DMS53 (cell line): ENCODE results near the gene GLI2.

Experiments
- DNase-seq: peaks from one replicate; lab custom pipeline; 2025; lab: John Stamatoyannopoulos, UW

GLI2 gene

DNA sequence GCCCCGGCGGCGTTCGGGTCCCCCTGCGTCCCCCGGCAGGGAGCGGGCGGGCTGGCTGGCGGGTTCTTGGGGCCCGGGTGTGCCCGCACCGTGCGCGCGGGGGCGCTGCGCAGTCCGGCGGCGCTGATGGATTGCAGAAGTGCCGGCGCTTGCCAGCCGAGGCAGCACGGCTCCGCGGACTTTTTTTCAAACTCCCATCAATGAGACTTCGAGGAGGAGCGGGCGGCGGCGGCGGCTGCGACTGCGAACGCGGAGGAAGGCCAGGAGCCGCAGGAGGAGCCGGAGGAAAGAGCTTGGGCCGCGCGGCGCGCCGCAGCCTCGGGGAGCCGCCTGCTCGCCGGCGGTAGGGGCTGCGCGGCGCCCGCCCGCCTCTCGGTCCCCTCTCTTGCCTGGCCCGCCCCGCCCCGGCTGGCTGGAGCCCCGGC is at the start of gene GLI2:
GLI2 (plus strand) TSS at position 123 of the 425 bp plus-strand sequence. CDS start 61,453 bp downstream, outside the sequence.
- DNase-seq = peak; percentile 89

DNA sequence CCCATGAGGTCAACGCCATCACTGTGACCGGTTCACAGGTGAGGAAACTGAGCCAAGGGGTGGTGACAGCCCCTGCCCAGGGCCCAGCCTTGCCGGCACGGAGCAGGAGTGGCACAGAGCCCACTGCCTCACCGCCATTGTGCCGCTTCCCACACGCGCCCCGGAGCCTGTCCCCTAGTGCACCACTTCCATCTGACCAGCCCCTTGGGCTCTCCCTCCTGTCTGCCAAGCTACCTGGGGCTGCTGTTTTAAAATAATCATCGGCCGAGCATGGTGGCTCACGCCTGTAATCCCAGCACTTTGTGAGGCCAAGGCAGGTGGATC is 49.7 kb upstream of the GLI2 start:
- no peak for DNase-seq

DNA sequence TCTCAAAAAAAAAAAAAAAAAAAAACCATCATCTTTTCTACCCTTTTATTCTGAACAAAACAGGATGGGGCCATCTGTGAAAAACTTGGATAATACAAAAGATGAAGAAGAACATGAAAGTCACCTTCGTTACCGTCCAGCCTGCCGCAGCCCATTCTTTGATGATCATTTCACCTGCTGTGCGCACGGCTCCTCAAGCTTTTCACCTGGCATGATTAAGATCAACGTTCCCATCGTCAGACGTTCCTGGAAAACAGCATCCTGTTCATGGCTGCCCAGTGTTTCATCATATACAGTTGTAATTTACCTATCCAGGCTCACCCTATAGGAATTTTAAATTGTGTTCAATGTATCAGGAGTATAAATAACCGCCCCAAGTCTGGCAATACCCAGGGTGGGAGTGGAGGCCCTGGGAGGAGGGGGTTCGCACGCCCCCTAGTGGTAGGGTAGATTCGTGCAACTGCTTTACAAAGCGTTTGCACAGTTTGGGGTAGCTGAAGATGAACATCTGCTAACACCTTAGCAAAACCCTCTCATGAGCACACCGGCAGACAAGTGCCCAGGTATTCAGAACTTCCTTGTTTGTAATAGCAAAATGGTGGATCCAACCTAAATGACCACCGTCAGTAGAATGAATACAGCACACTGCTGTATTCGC is 49.0 kb upstream of the GLI2 start:
- DNase-seq = peak; percentile 30

DNA sequence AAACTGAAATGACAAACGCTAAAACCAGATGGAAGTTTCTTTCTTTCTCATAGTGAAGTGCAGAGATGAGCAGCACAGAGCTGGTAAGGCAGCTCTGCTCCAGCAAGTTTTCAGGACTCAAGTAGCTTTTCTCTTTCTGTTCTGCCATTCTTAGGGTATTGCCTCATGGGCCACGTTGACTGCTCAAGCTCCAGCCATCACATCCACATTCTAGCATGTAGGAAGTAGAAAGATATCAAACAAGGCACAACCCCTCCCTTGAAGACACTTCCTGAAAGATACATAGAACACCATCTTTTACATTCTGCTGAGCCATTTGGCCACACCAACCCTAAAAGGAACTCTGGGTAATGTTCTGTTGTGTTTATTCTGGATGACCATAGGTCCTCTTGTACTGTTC is 48.5 kb upstream of the GLI2 start:
- no peak for DNase-seq

DNA sequence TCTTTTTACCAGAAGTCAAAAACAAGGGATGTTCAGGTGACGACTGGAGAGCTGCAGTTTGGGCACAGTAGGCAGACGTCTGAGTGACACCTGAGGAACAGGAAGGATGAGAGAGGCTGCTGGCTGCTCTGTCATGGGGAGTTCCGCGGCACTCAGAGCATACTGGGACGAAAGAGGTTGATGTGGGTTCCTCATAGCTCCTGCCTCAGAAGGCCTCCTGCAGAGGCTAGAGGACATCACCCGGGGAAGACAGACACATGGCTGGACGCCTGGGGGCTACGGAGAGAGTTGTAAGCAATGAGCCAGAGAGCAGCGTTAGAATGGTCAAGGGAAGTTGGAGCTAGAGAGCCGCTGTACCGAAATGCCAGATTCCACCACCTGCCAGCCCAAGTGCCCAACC is 45.1 kb upstream of the GLI2 start:
- DNase-seq = no peak

DNA sequence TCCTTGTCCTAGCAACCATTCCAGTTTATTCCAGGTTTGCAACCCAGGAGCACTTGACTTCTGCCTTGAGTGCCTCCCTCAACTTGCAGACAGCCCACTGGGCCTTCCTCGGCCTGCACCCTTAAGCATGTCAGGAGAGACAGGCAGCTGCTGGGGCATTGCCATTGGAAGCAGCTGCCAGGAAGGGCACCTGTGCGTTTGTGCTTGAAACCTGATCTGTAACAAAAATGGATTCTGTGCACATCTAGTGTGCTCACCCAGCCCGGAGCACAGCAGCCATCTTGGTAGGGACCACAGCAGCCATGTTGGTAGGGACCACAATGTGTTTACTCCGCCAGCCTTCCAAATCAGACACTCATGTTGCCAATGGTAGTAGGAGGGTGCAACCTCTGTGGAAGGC is 44.3 kb upstream of the GLI2 start:
- peak; percentile 46 for DNase-seq

DNA sequence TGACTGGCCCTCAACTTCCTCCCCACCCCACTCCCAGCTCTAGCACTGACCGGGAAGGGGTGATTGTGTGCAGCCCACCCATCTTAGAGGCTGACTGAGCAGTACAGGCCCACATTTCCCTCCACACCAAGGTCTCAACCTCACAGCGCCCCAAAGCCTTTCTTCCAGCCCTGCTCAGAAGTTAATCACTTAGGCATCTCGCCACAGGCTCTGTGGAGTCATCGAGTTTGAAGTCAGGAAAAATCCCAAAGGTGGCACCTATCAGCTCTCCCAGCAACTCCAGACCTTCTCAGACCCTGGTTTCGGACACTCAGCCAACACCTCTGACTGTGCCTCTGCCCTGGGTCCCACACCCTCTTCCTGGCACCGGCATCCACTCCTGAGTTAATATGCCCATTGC is 43.0 kb upstream of the GLI2 start:
- no peak for DNase-seq

DNA sequence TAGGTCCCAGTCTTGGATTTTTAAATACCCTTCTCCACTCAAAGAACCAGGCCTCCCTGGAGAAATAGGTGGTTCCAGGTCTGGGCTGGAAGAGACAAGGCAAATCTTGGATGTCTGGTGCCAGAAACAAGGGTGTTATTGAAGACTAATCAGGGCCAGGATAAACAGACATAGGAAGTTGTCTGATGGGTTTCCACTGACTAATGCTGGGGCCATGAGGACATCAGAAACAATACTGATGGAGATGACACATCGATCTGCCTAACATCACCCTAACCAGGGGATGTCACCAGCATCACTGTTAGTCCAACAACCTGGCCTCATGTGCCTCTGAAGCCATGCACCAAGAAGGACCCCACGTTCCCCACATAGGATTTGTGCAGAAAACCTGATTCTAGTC is 42.5 kb upstream of the GLI2 start:
- DNase-seq = no peak

DNA sequence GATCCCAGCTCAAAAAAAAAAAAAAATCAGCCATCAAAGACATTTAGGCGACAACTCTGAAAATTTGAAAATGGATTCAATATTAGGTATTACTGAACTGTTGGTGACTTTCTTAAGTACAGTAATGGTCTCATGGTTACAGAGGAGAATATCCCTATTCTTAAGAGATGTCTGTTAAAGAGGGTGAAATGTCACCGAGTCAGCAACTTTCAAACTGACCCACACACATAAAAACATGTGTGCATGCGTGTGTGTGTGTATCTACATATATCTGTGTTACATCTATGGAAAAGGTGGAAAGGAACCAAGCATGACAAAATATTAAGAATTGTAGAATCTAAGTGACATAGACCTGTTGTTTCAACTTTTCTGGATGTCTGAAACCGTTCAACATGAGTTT is 41.6 kb upstream of the GLI2 start:
- DNase-seq = no peak

DNA sequence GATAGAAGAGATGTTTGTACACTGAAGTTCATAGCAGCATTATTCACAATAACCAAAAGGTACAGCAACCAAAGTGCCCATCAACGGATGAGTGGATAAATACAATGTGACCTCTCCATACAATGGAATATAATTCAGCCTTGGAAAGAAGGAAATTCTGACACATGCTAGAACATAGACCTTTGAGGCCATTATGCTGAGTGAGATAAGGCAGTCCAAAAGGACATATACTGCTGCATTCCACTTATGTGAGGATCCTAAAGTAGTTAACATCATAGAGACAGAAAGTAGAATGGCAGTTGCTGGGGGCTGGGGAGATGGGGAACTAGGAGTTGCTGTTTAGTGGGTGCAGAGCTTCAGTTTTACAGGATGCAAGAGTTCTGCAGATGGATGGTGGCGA is 38.2 kb upstream of the GLI2 start:
- no peak for DNase-seq

DNA sequence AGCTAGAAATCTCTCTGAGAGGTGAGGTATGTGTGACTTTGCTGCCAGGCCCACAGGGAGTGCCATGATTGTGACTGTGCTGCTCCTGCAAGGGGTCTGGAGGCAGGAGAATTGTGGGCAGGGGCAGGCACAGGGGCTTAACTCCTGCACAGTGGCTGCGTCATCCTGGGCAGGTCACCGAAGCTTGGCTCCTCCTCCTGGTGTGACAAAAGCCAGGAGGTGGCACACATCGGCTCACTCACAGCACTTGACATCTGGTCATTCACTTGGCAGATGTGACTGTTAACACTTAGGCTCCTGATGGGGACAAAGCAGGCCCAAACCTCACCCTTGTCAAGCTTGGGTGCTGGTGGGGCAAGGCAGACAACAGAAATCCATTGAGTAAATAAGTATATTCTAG is 36.4 kb upstream of the GLI2 start:
- DNase-seq = peak; percentile 37

DNA sequence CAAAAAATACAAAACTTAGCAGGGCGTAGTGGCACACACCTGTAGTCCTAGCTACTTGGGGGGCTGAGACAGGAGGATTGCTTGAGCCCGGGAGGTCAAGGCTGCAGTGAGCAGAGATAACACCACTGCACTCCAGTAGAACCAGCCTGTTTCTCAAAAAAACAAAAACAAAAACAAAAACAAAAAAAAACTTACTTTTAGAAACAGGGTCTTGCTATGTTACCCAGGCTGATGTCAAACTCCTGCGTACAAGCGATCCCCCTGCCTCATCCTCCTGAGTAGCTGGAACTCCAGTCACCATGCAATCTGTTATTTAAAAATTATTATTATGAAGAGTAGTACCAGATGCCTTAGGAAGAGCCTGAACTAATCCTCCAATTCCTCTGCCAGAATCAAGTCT is 35.0 kb upstream of the GLI2 start:
- no peak for DNase-seq

DNA sequence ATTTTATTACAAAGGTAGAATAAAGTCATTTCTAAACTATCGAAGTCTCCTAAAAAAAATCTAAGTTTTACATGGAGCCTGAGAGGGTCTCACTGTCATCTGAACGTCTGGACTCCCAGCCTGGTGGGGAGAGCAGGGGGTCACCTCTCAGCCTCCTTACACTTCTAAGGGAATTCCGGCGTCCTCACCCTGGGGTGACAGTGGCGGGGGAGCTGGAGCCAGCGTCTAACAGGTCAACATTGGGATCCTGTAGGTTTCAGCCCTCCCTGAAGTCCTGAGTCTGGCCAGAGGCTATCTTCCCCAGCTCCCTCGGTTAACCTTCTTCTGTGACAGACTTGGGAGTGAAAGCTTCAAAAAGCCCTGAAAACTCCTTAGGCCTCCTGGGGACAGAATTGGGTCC is 34.6 kb upstream of the GLI2 start:
- DNase-seq = no peak

DNA sequence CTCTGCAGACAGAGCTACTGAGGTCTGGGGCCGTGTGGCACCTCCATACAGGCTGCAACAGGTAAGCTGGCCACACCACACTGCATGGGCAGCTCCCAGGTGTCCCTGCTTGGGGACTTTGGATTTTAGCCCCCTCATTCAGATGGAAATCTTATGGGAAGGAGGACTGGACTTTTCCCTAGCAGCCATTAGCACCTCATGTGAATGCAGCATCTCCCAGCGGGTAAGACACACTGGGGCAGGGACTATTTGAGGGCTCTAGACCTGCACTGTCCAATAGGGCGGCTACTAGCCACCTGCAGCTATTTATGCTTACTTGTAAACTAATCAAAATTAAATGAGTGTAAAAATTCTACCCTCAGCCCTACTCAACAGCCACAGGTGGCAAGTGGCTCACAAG is 34.2 kb upstream of the GLI2 start:
- no peak for DNase-seq

DNA sequence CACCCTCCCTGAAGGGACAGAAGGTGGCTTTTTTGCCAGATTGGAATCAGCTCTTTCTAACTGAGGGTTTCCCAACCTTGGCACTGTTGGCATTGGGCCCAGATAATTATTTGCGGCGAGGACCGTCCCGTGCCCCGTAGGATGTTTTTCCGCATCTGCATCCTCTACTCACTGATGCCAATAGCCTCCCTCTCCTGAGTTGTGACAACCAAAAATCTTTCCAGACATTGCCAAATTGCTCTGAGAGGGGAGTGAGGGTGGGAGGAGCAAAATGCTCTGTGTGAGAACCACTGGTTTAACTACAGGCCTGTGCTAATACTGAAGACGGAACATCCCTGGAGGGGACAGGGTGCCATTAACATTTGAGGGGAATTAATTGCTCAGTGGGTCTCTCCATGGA is 33.6 kb upstream of the GLI2 start:
- DNase-seq = no peak

DNA sequence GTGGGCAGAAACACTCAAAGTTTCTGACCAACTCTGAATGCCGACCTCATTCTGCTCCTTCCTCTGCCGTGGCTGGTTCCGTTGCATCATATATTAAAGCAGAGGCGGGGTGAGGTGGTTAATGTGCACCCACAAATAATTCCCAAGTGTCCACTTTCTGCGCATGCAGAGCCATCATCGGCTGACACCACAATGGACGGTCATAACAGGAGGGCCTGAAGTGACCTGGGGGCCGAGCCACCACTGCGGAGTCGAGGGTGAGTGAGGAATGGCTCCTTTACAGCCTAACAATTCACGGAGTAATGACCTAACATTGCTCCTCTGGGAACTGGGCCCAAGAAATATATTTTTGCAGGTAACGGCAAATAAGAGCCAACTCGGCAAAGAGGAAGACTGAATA is 32.9 kb upstream of the GLI2 start:
- no peak for DNase-seq

DNA sequence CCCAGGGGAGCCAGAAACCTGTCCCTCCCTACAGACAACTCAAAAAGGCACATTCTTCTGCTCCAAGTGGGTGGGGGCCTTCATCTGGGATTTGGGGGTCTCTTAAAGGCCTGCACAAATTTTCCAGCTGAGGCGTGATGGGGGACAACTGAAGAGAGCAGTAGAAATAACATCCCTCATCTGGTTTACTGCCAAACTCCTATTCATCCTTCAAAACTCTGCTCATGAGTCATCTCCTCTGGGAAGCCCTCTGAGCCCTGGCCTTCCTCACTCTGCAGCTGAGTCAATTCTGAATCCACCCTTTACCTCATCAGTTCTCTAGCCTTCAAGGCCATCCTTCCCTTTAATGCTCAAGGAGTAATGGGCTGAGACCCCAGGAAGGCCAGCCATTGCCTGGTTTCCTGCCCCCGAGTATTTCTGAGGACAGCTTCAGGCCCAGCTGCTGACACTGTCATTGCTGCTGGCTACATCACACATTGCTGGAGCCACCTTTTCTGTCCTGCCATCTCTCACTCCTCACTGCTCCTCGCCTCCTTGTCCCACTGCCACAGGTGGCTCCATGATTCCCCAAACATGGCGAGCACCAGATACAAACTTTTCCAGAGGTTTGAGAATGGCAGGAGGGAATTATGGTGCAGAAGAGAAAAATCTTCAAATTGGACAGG is 32.2 kb upstream of the GLI2 start:
- no peak for DNase-seq

DNA sequence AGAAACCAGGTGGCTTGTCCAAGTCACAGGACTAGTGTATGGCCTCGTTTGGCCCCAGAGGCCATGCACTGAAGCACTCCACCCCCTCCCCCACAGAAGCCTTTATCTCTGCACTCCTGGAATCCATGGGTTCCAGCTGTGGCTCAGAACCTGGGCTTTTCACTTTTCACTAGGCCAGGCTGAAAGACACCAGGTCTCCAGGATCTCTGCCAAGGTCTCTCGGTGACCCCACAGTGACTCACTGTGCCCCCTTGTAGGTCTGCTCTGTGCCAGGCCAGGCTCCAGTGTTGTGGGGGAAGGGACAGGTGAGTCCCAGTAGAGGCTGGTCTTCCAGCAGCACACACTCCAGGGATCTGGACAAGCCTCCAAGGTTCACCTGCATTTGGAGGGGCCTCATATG is 31.0 kb upstream of the GLI2 start:
- DNase-seq = no peak

DNA sequence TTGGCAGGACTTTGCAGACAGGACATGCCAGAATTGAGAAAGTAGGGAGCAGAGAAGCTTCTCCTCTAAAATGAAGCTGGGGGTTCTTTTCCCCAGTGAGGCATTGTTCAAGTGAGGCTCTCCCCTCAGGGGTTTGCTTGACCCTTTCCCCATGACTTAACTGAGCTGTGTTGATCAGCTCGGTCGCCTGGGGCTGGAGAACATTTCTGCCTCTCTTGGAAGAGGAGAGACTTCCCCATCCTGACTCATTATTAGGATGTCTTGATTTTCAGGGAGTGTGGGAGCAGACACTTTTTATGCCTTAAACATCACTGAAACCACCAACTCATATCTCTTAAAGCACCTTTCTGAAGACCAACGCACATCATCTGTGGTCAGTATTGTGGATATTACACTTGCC is 27.9 kb upstream of the GLI2 start:
- DNase-seq = no peak

DNA sequence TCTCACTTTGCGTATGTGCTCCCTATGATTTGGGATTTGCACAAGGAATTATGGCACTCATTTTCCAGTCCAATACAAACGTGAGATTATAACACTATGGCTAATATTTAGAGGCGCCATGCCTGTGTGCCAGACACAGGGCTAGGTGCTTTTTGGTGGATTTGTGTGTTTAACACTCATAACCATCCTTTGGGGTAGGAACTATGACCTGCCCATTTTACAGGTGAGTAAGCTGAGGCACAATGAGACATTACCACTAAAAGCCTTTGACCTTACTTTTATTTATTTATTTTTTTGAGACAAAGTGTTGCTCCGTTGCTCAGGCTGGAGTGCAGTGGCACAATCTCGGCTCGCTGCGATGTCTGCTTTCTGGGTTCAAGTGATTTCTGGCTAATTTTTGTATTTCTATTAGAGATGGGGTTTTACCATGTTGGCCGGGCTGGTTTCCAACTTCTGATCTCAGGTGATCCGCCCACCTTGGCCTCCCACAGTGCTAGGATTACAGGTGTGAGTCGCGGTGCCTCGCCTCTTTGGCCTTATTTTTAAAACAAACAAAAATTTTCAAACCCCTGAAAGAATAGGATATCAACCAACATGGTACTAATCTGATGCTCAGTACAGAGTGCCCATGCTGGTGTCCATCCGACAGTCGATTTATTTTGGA is 26.6 kb upstream of the GLI2 start:
- no peak for DNase-seq

DNA sequence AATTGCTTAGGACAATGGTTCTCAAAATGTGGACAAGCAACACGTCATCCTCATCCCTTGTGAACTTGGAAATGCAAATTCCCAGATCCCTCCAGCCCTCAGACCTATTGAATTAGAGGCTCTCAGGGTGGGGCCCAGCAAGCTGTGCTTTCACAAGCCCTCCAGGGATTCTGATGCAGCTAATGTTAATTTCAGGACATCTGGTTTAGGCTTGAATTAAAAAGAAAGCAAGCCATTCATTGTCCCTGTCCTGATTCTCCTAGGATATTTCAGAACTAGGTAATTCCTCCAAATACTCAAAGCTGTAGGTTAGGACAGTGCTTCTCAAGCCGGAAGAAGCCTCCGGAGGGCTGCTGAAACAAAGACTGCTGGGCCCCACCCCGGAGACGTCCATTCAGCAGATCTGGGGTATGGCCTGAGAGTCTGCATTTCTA is 26.0 kb upstream of the GLI2 start:
- no peak for DNase-seq

DNA sequence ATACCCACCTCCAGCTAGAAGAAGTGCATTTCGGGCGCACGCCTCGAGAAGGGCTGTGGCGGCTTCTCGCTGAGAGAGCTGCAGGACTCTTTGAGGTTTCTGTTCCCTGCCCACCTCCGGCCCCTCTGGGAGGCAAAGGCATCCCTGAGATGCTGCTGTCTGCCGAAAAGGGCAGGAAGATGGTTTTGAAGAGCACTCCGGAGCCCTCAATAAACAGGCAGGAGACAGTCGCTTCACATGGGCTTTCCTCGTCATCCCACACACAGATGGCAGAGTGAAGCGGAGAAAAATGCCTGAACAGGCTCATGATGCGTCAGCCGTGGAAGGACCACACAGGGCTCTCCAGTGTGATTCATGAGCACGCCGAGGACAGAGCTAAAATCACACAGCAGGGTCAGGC is 25.4 kb upstream of the GLI2 start:
- DNase-seq = no peak

DNA sequence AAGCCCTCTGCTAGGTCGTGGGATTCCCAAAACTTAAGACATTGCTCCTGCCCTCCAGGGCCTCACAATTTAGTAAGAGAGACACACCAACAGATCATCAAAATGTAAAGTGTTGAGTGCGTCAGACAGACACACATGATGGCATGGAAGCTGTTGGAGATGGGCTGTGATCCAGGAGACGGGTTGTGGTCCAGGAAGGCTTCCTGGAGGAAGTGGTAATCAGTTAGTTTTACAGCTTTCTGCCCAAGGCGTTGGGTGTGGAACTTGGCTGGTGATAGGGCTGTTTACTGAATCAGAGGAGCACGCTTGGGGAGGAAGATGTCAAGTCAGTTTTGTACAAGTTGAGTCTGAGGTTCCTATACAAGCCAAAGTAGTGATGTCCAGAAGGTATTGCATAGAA is 24.0 kb upstream of the GLI2 start:
- DNase-seq = no peak

DNA sequence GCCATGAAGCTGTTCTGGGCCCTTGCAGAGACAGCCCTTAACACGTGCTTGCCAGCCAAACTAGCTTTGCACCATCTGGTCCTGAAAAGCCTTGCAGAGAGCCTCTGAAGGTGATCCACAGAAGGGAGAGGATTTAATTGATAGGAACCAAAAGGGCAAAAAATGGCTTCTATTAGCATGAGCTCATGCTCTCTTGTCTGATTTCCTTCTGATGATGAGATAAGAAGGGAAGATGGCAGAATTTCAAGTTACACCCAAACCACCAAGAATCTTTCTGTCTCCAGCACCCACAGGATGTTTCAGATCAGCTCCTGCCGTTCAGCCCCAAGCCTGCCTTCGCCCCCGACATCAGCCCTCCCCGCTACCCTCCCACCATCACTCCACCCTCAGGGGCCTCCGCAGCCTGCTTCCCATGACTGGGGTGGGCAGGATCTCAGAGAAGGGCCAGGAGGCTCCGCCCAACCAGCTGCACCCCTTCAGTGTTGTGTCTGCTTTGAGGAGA is 23.4 kb upstream of the GLI2 start:
- no peak for DNase-seq
